M059J (cell line): ENCODE measurements around the gene NOL11. TPM values are rescaled to one million over a fixed set of nuclear protein-coding genes. Genes with fewer than 3 reads are reported as not detected.
A peak's percentile ranks its signal among the peaks of the same experiment; 100 is the strongest.
"Not testable (repeated sequence)": the region's sequence is repeated elsewhere in the genome, so short reads cannot be mapped to it uniquely, and the experiment has no call there.

Source experiments
- DNase-seq: peaks from one replicate; pipeline ENCODE4 v3.0.0-alpha.2; 2012; ENCODE audit warnings: low read depth
- total RNA-seq: library from RNA; depleted of rRNA; stranded (reverse); fragments of >200 nt; shearing (Covaris generic); gene quantifications from 2 replicates; pipeline ENCODE4 v1.2.3, GENCODE V29; 2014; rRNA removed

The NOL11 gene
- total RNA-seq, result 34.1 and 51.4 TPM in 2 replicates

DNA sequence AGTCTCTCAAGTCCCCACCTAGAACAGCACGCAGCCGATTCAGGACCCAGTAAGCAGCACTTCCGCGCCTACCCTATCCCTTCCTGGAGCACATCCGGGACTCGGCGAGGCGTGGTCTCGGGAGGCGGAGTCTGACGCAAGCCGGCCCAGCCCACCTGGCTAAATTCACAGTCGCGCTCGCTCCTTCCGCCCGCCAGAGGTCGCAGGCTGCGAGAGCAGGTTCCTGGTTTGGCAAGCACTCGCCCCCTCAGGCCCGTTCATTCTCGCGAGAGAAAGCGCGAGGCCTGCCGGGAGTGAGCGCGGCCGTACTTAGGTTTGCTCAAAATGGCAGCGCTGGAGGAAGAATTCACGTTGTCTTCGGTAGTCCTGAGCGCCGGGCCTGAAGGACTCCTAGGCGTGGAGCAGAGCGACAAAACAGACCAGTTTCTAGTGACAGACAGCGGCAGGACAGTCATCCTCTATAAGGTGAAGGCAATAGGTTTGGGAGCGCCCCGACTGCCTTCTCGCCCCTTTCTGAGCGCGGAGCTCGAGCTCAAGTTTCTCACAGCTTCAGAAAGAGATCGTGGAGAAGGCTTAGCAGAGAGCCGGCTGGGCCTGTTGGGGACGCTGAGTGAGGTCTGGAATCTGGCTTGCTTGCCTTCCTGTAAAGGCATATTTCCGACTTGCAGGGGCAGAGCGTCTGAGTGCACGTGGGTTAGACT is at the start of gene NOL11:
Gene NOL11 (plus strand): TSS at position 313 of the 701 bp plus-strand sequence. CDS start 12 bp downstream, at position 325.
- DNase-seq, result peak; percentile 94

DNA sequence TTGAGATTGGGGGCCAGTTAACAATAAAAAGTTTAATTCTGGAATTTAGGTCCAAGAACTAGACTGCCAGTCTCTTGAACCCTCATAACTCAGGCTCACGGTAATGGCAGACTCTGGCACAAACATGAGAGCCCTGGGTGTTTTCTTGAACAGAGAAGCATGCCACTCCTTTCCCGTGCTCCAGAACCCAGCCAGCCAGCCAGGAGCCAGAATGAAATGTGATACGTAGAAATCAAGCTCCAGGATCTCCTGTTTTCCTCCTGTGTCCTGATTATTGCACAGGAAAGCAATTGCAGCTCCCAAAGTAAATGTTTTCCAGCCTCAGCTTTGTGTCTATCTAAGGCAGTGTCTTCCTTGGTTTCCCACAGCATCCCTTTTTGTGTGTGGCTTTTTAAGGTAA is 46.2 kb upstream of the NOL11 start:
- DNase-seq, result no peak

GRCh38 chr17:67672592-67673335 is 45.0 kb upstream of the NOL11 start:
- DNase-seq, result no peak

DNA sequence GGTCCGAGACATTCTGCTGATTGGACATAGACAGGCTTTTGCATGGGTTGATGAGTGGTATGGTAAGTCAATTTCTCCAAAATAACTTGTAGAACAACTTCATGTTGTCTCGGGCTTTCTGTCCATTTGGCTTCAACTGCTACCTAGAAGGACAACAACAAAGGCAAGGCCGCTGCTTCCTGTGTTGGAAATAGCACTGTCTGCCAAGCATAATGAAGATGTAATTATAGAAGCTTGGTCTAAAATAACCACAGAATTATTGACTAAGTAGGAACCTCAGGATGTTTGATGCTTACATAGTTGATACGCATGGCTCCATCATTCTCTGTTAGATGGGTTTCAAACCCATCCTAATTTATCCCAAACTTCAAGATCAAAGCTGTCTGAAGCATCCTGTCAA is 42.3 kb upstream of the NOL11 start:
- no peak for DNase-seq

- DNase-seq, result no peak
Observed at GRCh38 chr17:67676305-67676704, 41.4 kb upstream of the NOL11 start.

GRCh38 chr17:67678414-67678813 is 39.3 kb upstream of the NOL11 start:
- no peak for DNase-seq

DNA sequence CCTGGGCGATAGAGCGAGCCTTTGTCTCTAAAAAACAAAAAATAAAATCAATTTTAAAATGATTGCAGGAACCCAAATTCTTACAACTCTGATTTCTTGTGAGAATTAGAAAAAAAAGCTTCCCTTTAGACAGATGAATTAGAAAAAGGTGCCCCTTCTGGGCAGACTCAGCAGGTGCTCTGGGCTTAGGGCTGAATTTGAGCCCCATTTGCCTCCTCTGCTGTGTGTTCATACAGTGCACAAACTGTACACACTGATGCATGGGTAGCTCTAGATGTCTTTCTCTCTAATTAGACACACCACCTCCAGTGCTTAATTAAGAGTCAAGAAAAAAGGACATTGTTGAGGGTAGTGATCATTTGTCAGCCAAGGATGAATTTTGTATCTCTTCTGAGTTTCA is 38.5 kb upstream of the NOL11 start:
- DNase-seq, result no peak

DNA sequence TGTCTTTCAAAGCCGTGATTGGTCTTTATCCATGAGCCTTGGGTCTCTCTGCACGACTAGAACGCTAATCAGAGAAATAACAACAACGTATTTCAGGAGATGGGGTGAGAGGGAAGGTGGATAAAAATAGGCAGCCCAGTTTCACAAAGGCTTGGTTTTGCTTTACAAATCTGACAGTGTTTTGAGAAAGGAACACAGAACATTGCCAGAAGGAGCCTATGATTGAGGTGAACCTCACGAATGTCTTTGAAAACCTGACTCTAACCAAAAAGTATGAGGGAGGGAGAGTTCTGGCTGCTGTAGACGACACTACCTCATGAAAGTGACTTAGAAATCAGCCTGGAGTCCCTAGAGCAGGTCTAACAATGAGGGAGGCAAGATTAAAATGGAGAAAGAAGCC is 38.0 kb upstream of the NOL11 start:
- no peak for DNase-seq

- DNase-seq, result no peak
Observed at GRCh38 chr17:67680445-67681224, 37.1 kb upstream of the NOL11 start.

- DNase-seq, result no peak
Observed at GRCh38 chr17:67682196-67682595, 35.5 kb upstream of the NOL11 start.

DNA sequence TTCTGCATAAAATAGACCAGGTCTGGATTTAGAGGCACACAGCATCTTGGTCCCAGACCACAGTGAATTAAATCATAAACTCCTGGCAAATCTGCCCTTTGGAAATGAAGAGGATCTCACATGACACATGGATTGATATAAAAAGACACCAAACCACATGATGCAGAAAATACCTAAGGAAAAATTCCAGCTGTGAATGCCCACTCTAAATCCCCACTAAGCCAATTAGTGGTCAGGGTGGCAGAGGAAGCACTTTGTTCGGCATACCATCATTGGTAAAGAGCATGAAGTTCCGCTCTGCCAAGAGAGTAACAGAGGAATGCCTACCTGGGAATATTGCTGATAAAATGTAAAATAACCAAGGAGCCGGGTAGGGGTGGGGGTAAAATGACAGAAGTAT is 32.4 kb upstream of the NOL11 start:
- no peak for DNase-seq

- no peak for DNase-seq
Observed at GRCh38 chr17:67686241-67686640, 31.5 kb upstream of the NOL11 start.

DNA sequence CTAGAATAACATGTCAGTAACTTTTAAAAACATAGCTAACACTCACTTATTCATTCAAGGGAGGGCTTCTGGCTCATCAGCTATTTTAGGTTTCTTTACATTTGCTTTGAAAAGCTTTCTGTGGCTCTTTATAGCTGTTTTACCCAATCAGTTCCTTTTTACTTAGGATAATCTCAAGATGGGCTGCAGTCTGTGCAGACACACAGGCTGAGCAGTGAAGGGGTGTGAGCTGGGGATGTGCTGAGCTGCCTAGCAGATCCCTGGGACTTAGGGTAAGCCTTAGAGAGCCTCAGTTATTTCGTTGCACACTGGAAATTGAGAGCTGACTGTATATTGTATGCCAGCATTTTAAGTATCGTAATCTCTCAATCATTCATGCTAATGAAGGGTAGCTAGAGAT is 30.2 kb upstream of the NOL11 start:
- DNase-seq, result no peak

- DNase-seq, result peak; percentile 48
Observed at GRCh38 chr17:67689534-67690177, 28.1 kb upstream of the NOL11 start.

DNA sequence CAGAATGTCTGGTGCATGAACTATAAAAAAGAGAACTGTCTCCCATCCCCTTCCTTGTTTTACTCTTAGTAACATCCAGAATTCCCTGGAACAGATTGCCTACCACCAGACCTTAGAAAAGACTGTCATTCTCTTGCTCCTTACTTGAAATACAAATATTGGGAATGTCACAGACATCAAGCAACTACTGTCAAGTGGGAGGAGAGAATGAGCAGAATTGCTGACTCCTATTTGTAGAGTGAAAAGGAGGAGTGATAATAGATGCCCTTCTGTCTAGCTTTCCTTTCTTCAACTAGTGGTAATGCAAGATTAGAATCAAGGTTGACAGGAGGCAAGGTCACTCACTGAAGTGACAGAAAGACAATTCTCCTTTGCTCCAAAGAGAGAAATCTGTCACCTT is 23.9 kb upstream of the NOL11 start:
- DNase-seq, result no peak

DNA sequence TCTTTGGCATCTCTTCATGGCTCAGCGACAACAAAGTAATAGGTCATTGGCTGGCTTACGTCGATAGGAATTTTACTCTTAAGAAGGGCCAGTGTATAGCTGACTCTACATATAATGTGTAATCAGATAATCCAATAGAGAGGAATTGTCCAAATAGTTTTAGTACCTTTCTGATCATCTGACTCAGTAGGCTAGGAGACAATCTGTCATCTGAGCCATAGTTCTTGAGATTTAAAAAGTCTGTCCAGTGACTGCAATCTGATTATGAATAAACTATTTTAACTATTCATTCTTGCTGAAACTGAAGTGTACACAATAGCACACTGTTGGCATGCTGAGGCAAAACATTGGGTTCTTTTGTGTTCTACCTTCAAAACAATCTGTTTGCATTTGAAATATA is 21.4 kb upstream of the NOL11 start:
- DNase-seq, result no peak

- DNase-seq, result no peak
Observed at GRCh38 chr17:67696853-67697498, 20.8 kb upstream of the NOL11 start.

DNA sequence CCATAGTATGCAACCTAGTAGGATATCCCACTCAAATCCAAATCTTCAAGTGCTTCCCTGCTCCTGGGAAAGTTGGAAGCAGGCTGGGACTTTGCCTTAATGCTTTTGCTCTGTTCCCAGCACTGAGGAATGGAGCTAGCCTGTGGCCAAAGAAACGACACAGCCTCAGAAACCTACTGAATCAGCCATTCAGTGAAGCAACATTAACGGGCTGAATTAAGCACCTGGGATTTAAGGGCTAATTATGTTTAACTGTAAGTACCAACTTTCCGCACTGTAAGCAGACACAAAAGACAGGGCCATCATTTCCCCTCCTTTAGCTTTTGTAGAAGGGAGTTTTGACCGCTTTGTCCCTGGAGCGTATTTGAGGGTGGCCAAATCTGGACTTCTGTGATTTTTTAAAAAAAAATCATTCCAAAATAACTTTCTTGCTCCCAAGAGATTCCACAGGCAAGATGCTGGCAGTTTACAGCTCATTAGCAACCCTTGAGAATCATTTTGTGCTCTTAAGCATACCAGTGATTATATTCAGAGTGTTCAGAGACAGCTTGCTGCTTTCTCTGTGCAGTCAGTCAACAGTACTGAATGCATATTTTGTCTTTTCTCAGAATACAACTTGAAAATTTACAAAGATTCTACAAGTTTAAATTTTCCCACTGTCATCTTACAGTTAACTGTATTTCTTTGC is 17.6 kb upstream of the NOL11 start:
- DNase-seq, result no peak

DNA sequence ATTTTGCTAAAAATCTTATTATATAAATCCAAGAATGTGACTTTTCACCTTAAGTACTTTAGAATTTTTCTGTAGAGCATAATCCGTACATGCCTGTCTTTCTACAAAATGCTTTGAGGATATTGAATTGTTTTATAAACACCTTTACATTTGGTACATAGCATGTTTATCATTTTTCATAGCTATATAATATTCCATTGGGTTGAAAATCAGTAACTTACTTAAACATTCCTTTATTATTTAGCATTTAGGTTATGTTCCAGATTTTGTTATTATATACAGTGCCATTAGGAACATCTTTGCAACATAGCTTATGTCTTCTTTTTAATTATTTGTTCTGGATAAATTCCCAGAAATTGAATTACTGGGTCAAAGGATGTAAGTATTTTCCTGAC is 17.0 kb upstream of the NOL11 start:
- no peak for DNase-seq

GRCh38 chr17:67702861-67703260 is 14.9 kb upstream of the NOL11 start:
- not testable (repeated sequence) for DNase-seq

- DNase-seq, result no peak
Observed at GRCh38 chr17:67707442-67707841, 10.3 kb upstream of the NOL11 start.
